Measurements from ENCODE around the gene RIPK1. TPM values are rescaled to one million over a fixed set of nuclear protein-coding genes. Genes with fewer than 3 reads are reported as not detected.
"Not testable (repeated sequence)": the region's sequence is repeated elsewhere in the genome, so short reads cannot be mapped to it uniquely, and the experiment has no call there.

The RIPK1 gene
- total RNA-seq, 1 experiment from 2014 or later = 11.6 TPM

DNA sequence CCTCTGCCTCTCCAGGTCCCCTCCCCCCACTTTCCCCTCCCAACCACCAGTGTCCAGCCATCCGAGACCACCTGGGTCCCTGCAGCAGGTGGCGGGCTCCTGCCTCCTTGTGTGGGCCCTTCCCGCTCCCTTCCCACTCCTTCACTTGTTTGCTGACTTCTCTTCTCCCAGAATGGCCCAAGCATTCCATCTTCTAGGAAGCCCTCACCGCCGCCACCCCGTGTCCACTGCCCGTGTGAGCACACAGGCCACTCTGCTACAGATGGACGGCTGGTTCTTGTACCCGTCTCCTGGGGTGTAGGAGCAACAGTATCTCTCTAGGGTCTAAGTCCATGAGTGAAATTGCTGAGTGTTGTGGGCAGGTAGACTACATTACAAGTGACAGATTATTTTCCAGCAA lies 65.2 kb downstream of the RIPK1 start:
- CTCF ChIA-PET = no interaction called here
- Mint-ChIP-seq H3K9me3 (ENCODE audit: low read depth, unreplicated experiment) (no peaks in the 10 kb centered on the region), H3K27ac (ENCODE audit: unreplicated experiment) (no peak overlapping the region), H3K27me3 (ENCODE audit: unreplicated experiment) (no peaks in the 10 kb centered on the region), H3K36me3 (ENCODE audit: insufficient read depth, unreplicated experiment) (no peaks in the 10 kb centered on the region), H3K4me1 (ENCODE audit: low read depth, unreplicated experiment) (peaks cover 10% of the 10 kb centered on the region), H3K4me3 (ENCODE audit: low read depth, unreplicated experiment) (no peak overlapping the region)
- no peak for DNase-seq
- no TSS peak for BruUV-seq (replicated peaks)
- TF ChIP-seq, protein P1, sequence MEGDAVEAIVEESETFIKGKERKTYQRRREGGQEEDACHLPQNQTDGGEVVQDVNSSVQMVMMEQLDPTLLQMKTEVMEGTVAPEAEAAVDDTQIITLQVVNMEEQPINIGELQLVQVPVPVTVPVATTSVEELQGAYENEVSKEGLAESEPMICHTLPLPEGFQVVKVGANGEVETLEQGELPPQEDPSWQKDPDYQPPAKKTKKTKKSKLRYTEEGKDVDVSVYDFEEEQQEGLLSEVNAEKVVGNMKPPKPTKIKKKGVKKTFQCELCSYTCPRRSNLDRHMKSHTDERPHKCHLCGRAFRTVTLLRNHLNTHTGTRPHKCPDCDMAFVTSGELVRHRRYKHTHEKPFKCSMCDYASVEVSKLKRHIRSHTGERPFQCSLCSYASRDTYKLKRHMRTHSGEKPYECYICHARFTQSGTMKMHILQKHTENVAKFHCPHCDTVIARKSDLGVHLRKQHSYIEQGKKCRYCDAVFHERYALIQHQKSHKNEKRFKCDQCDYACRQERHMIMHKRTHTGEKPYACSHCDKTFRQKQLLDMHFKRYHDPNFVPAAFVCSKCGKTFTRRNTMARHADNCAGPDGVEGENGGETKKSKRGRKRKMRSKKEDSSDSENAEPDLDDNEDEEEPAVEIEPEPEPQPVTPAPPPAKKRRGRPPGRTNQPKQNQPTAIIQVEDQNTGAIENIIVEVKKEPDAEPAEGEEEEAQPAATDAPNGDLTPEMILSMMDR (IDR thresholded peaks at IDR 0.05; ENCODE audit: unreplicated experiment) = no peak
- intact Hi-C loops (cut with micrococcal nuclease; ENCODE audit: unreplicated experiment) = no loop called here

DNA sequence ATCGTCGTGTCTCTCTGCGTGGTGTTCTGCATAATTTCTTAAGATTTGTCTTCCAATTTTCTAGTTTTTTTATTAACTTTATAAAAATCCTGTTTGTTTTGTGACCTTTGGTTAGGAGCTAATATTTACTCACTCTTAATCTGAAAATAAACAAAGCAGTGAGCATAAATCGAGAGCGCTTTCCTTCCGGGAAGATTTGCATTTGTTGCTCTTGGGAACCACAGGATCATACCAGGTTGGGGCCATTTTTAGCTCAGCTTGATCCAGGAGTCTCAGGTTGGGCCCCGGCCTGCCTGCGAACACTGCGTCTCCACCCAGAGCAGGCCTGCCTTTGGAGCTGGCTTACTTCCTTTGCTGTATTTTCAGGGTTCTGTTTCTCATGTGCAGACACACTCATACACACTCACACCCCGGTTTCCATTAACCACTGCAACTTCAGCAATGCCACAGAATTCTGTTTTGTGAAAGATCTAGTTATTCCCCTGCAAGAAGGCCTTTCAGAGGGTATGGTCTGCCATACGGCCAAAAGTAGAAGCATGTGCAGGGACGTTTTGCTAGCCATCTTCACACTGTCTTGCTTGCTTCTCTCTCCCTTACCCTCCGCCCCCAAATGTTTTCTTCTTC lies 67.5 kb downstream of the RIPK1 start:
- no peaks in the 10 kb centered on the region for H3K36me3 Mint-ChIP-seq (ENCODE audit: insufficient read depth, unreplicated experiment)
- H3K4me3 Mint-ChIP-seq (ENCODE audit: low read depth, unreplicated experiment) = no peak overlapping the region
- CTCF ChIA-PET = no interaction called here

DNA sequence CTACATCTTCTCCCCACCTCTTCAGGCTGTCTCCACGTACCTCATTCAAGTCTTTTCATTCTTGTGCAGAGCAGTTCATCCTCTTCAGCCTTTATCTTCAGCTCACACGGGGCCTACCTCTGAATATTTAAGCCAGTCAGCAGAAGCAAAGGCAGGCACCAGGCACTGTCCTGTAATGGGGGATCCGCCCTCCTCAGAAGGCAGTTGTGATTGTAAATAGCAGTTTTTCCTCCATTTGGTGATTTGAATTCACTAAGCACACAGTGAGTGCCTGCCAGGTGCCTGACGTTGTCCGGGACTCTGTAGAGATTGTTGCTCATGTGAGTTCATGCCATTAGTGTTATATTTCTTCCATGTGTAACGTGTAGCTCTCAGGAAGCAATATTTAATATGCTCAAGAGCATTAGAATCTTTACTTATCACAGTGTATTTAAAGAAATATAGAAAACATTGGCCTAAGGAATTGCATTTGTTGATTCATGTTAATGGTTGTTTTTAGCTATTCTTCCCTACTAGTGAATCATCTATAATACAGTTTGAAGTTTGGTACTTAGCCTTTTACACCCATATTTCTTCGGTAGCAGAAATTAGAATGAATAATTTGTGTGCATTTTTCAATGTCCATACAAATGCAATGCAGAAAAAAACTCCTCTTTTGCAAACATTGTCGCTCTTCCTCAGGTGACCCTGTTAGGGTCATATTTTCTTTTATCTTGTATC lies 68.2 kb downstream of the RIPK1 start:
- H3K27me3 Mint-ChIP-seq (ENCODE audit: unreplicated experiment) = no peaks in the 10 kb centered on the region
- no peak overlapping the region for H3K4me3 Mint-ChIP-seq (ENCODE audit: low read depth, unreplicated experiment)
- peaks cover 10% of the 10 kb centered on the region for H3K4me1 Mint-ChIP-seq (ENCODE audit: low read depth, unreplicated experiment)
- BruUV-seq (replicated peaks) = no TSS peak
- no peak overlapping the region for H3K27ac Mint-ChIP-seq (ENCODE audit: unreplicated experiment)
- TF ChIP-seq, protein P1 (IDR thresholded peaks at IDR 0.05; ENCODE audit: unreplicated experiment) = no peak
- no peak for DNase-seq
- no peaks in the 10 kb centered on the region for H3K36me3 Mint-ChIP-seq (ENCODE audit: insufficient read depth, unreplicated experiment)
- intact Hi-C loops (cut with micrococcal nuclease; ENCODE audit: unreplicated experiment) = no loop called here
- H3K9me3 Mint-ChIP-seq (ENCODE audit: low read depth, unreplicated experiment) = no peaks in the 10 kb centered on the region
- CTCF ChIA-PET = no interaction called here

More for the DNA sequence above, 67.5 kb downstream of the RIPK1 start:
- peaks cover 10% of the 10 kb centered on the region for H3K4me1 Mint-ChIP-seq (ENCODE audit: low read depth, unreplicated experiment)
- TF ChIP-seq, protein P1 (IDR thresholded peaks at IDR 0.05; ENCODE audit: unreplicated experiment) = no peak
- no peaks in the 10 kb centered on the region for H3K27me3 Mint-ChIP-seq (ENCODE audit: unreplicated experiment)
- intact Hi-C loops (cut with micrococcal nuclease; ENCODE audit: unreplicated experiment) = no loop called here
- no TSS peak for BruUV-seq (replicated peaks)
- H3K9me3 Mint-ChIP-seq (ENCODE audit: low read depth, unreplicated experiment) = no peaks in the 10 kb centered on the region
- no peak overlapping the region for H3K27ac Mint-ChIP-seq (ENCODE audit: unreplicated experiment)
- no peak for DNase-seq

DNA sequence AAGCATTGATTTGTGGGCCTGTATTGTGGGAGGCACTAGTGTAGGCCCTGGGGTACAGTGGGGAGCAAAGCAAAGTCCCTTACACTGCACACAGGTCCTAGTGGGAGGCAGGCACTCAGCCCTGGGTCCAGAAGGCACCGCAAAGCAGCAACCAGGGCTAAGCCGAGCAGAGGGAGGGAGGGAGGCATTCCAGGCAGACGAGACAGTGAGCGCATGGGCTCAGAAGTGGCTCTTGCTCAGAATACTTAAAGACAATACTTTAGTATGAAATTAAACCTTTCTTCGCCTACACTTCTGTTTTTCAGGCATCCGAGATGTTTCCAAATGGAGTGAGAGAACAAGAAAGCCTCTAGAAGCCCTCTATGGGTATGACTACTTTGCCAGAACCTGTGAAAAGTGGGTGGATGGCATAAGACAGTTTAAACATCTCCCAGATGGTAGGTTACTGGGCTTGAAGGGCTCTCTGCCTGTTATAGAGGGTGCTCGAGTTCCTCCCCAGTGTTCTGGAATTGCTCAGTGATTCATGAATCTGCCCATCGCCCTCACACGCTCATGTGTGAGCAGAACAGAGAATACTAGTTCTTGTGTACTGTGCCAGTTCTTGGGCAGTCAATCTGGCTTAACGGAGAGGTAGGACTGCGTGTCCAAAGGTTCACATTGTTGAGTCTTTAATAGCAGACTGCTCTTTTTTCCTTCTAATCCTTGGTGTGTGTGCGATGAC lies 68.9 kb downstream of the RIPK1 start:
- H3K9me3 Mint-ChIP-seq (ENCODE audit: low read depth, unreplicated experiment) = no peaks in the 10 kb centered on the region
- H3K4me3 Mint-ChIP-seq (ENCODE audit: low read depth, unreplicated experiment) = no peak overlapping the region
- TF ChIP-seq, protein P1 (IDR thresholded peaks at IDR 0.05; ENCODE audit: unreplicated experiment) = no peak
- H3K4me1 Mint-ChIP-seq (ENCODE audit: low read depth, unreplicated experiment) = peaks cover 10% of the 10 kb centered on the region
- H3K27ac Mint-ChIP-seq (ENCODE audit: unreplicated experiment) = no peak overlapping the region
- H3K27me3 Mint-ChIP-seq (ENCODE audit: unreplicated experiment) = no peaks in the 10 kb centered on the region
- no TSS peak for BruUV-seq (replicated peaks)
- intact Hi-C loops (cut with micrococcal nuclease; ENCODE audit: unreplicated experiment) = no loop called here
- no peaks in the 10 kb centered on the region for H3K36me3 Mint-ChIP-seq (ENCODE audit: insufficient read depth, unreplicated experiment)
- no peak for DNase-seq
- CTCF ChIA-PET = no interaction called here

DNA sequence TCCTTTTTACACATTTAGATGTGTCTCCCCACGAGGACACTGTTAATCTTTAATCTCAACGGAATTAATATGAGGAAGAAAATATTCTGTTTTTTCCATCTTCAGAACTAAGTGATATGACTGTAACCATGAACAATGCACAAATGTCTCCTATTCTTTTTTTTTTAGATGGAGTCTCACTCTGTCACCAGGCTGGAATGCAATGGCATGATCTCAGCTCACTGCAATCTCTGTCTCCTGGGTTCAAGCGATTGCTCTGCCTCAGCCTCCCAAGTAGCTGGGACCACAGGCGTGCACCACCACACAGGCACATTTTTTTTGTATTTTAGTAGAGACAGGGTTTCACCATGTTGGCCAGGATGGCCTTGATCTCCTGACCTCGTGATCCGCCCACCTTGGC lies 69.6 kb downstream of the RIPK1 start:
- H3K36me3 Mint-ChIP-seq (ENCODE audit: insufficient read depth, unreplicated experiment); intact Hi-C loops (cut with micrococcal nuclease; ENCODE audit: unreplicated experiment); H3K27ac Mint-ChIP-seq (ENCODE audit: unreplicated experiment); BruUV-seq (replicated peaks); H3K4me3 Mint-ChIP-seq (ENCODE audit: low read depth, unreplicated experiment); H3K9me3 Mint-ChIP-seq (ENCODE audit: low read depth, unreplicated experiment); DNase-seq; H3K27me3 Mint-ChIP-seq (ENCODE audit: unreplicated experiment); CTCF ChIA-PET: not testable (repeated sequence)
- H3K4me1 Mint-ChIP-seq (ENCODE audit: low read depth, unreplicated experiment) = peaks cover 10% of the 10 kb centered on the region

Measured in Calu3 (cell line).